Activated CD4-positive, alpha-beta memory T cell treated with anti-CD3 and anti-CD28 coated beads for 36 hours (primary cell): Measurements from ENCODE around the gene ZNF526. TPM values are rescaled to one million over a fixed set of nuclear protein-coding genes. Genes with fewer than 3 reads are reported as not detected.
"Not testable (repeated sequence)": the region's sequence is repeated elsewhere in the genome, so short reads cannot be mapped to it uniquely, and the experiment has no call there.

Experiments used
- CTCF ChIA-PET: fragments of 350-600 bp; sonication (Branson Sonifier 250); formaldehyde crosslinking; loops from one replicate; lab custom pipeline; 2021; ENCODE audit warnings: antibody characterized with exemption, inconsistent platforms; lab: Charles Lee
- POLR2A ChIA-PET: fragments of 350-600 bp; sonication (Branson Sonifier 250); formaldehyde crosslinking; loops from one replicate; lab custom pipeline; 2021; ENCODE audit warnings: antibody characterized with exemption; lab: Charles Lee
- DNase-seq: peaks from one replicate; pipeline ENCODE4 v3.0.0-alpha.2; 2020
- H3K27ac Mint-ChIP-seq: one replicate; pipeline ENCODE4 v1.8.0; 2021; ENCODE audit warnings: mixed read lengths
- H3K27me3 Mint-ChIP-seq: one replicate; pipeline ENCODE4 v1.8.0; 2021; ENCODE audit warnings: mixed read lengths
- H3K36me3 Mint-ChIP-seq: one replicate; pipeline ENCODE4 v1.8.0; 2021; ENCODE audit warnings: mixed read lengths
- H3K4me1 Mint-ChIP-seq: one replicate; pipeline ENCODE4 v1.8.0; 2021; ENCODE audit warnings: low read depth, mixed read lengths
- H3K4me3 Mint-ChIP-seq: one replicate; pipeline ENCODE4 v1.8.0; 2021; ENCODE audit warnings: mild to moderate bottlenecking, mixed read lengths
- H3K9me3 Mint-ChIP-seq: one replicate; pipeline ENCODE4 v1.8.0; 2021; ENCODE audit warnings: mixed read lengths
- intact Hi-C: fragments of 100-400 bp; cut with micrococcal nuclease; formaldehyde crosslinking; loops from one replicate; pipeline ENCODE4 v1.15.1; 2023
- total RNA-seq, 2 experiments: library from RNA; stranded (reverse); gene quantifications; one replicate each; pipeline ENCODE4 v1.2.3, GENCODE V29; 2021

ZNF526 gene
- total RNA-seq, 2 experiments from 2014 or later, result 12.3 to 14.9 TPM

DNA sequence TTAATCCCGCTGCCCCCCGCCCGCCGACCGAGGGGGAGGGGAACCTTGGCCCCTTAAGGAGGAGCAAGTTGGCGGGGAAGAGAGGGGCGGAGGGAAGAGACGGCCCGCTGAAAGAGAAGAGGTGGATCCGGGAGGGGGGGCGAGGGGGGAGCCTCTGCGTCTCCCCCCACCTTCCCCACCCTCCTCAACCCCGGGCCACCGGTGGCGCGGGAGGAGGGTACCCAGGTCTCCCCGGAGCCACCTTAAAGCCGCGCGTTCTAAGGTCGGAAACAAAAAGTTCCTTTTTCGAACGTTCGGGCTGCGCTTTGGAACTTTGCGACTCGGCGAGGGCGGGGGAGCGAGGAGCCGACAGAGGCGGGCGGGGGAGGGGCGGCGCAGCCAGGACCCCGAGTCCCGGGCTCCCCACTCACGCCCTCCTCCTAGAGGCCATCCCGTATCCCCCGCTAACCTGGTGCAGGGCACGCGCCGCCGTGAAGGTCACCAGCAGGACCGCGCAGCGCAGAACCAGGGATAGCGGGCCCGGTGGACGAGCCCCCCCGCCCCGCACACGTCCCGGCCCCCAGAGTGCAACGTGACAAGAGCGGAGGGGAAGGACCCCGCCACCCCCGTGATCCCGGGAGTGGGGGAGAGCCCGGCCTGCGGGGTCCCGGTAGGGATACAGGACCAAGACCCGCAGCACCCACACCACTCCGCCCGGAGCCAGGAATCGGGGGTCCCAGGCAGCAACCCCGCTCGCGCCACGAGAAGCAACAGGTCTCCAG lies 34.2 kb downstream of the ZNF526 start:
- peaks cover 30% of the 10 kb centered on the region for H3K4me1 Mint-ChIP-seq
- ChIA-PET CTCF (interaction anchor here (1.0 to 2.8 kb wide), 2 partner anchors 25 kb away, joined by 3 to 16 read pairs; no protein-coding TSS in a partner anchor), POLR2A (interaction anchor here (1.0 kb wide), 1 partner anchor 26 kb away, joined by 3 read pairs; no protein-coding TSS in a partner anchor)
- peak overlapping the region; percentile 79 for H3K27ac Mint-ChIP-seq
- peak overlapping the region; percentile 80 for H3K4me3 Mint-ChIP-seq
- peak; percentile 85 for DNase-seq
- no peaks in the 10 kb centered on the region for H3K9me3 Mint-ChIP-seq
- no peaks in the 10 kb centered on the region for H3K27me3 Mint-ChIP-seq
- intact Hi-C loops, result no loop called here
- H3K36me3 Mint-ChIP-seq, result peaks cover 5% of the 10 kb centered on the region

DNA sequence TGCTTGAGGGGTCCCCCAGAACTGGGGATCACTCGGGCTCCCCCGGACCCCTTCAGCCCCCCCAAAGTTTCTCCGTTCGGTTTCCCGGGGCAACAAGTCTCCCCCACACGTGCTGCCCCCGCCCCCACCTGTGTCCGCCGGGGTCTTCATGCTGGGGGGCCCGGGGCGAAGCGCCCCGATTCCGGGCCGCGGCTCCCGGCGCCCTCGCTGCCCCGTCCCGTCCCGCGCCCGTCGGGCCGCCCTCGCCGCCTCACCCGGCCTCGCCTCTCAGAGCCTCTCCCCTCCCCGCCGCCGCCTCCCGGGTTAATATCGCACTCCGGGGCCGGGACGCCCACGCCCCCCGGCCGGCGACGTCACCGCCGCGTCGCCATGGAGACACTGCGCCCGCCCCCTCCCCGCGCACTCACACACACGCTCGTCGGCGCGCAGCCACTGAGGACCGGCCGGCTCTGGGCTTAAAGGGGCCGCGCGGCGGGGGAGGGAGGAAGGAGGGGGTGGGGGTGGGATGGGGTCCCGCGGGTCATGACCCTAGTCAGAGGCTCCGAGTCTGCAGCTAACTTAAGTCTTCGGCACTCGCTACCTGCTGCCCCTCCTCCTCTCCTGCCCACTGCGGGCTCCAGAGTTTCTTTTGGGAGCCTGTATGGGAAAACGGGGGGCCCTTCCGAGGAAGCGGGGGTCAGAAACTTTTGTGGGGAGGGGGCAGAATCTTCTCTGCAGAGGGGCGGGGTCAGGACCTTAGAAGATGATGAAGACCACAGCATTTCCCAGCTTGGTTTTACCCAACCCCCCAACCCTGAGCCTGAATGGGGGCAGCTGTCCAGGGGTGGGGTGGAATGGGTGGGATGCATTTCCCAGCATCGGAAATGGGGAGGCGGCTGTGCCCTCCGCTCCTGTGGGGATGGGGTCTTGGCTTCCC lies 35.0 kb downstream of the ZNF526 start, which contains the start of gene ERF:
ERF (minus strand) TSS at position 279 of the 916 bp plus-strand sequence; CDS start at position 150, 129 bp downstream.
- peaks cover 30% of the 10 kb centered on the region for H3K4me1 Mint-ChIP-seq
- peak; percentile 95 for DNase-seq
- ChIA-PET CTCF (interaction anchor here (2.8 kb wide), 1 partner anchor 24 kb away, joined by 16 read pairs; no protein-coding TSS in a partner anchor), POLR2A (interaction anchor here (0.5 to 1.7 kb wide), 3 partner anchors 13 to 25 kb away, joined by 3 to 5 read pairs (median 4); no protein-coding TSS in a partner anchor)
- no peaks in the 10 kb centered on the region for H3K27me3 Mint-ChIP-seq
- H3K27ac Mint-ChIP-seq, result peak within 1 kb of the TSS; percentile 79
- H3K36me3 Mint-ChIP-seq, result peaks cover 5% of the 10 kb centered on the region
- intact Hi-C loops, result loop anchor here (1.0 kb wide), 3 partner anchors 11 to 28 kb away; no protein-coding TSS in a partner anchor
- H3K9me3 Mint-ChIP-seq, result no peaks in the 10 kb centered on the region
- H3K4me3 Mint-ChIP-seq, result peak within 1 kb of the TSS; percentile 80

DNA sequence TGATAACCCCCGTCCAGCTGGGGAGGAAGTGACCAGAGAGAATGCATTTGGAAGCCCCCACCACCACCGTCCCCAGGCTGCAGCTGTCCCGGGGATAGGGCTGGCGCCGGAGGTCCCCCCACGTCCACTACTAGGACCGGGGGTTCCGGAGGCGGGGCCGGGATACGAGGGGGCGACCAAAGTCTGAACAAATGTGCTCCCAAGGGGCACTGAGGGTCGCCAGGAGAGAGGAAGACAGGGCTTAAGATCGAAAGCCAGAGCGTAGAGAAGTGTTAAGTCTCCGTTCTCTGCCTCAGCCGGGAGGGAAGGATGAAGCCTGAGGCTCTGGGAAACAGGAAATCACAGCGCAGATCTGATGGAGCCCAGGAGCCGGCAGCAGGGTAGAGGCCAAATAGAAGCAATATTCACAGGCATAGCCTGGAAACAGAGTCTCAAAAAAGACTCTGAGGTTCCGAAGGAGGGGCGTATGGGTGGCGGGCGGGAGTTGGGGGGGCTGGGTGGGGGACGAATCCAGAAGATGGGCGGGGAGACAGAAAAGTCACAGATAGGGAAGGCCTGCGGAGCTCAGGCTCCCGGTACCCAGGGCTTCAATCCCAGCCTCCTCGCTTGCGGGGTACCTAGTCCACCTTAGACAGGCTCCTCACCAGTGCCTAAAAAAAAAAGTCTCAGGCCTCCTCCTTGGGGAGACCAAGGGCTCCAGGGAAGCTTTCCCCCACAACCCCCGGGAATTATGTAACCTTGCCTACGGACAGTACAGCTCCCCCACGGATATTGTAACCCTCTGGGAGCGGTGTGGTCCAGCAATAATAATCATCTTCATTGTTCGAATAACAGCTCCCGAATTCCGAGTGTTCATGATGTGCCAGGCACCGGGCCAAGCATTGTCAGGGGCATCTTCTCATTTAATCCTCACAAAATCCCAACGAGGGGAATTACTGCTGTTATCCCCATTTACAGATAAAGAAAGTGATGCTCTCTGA lies 35.9 kb downstream of the ZNF526 start:
- H3K4me3 Mint-ChIP-seq, result peak overlapping the region; percentile 80
- intact Hi-C loops, result loop anchor here (1.0 kb wide), 3 partner anchors 12 to 27 kb away; no protein-coding TSS in a partner anchor
- no peaks in the 10 kb centered on the region for H3K9me3 Mint-ChIP-seq
- DNase-seq, result peak; percentile 17
- peaks cover 5% of the 10 kb centered on the region for H3K36me3 Mint-ChIP-seq
- no peak overlapping the region for H3K27ac Mint-ChIP-seq
- ChIA-PET CTCF (interaction anchor here (0.6 to 2.8 kb wide), 2 partner anchors 23 to 36 kb away, joined by 3 to 16 read pairs; partner anchors contain the start of gene ZNF526), POLR2A (interaction anchor here (1.2 to 1.7 kb wide), 2 partner anchors 14 to 24 kb away, joined by 4 to 5 read pairs; no protein-coding TSS in a partner anchor)
- peaks cover 22% of the 10 kb centered on the region for H3K4me1 Mint-ChIP-seq
- H3K27me3 Mint-ChIP-seq, result no peaks in the 10 kb centered on the region

GRCh38 chr19:42257842-42258241 lies 37.7 kb downstream of the ZNF526 start:
- H3K9me3 Mint-ChIP-seq, result not testable (repeated sequence)
- POLR2A ChIA-PET, result interaction anchor here (0.8 kb wide), 1 partner anchor 13 kb away, joined by 3 read pairs; no protein-coding TSS in a partner anchor

GRCh38 chr19:42261763-42262162 lies 41.7 kb downstream of the ZNF526 start:
- no peaks in the 10 kb centered on the region for H3K27me3 Mint-ChIP-seq
- no peak overlapping the region for H3K27ac Mint-ChIP-seq
- intact Hi-C loops, result no loop called here
- CTCF ChIA-PET, result interaction anchor here (1.7 kb wide), 1 partner anchor 18 kb away, joined by 5 read pairs; no protein-coding TSS in a partner anchor
- H3K9me3 Mint-ChIP-seq, result no peaks in the 10 kb centered on the region
- DNase-seq, result no peak
- POLR2A ChIA-PET, result no interaction called here
- no peak overlapping the region for H3K4me3 Mint-ChIP-seq
- no peaks in the 10 kb centered on the region for H3K36me3 Mint-ChIP-seq
- peaks cover under 1% of the 10 kb centered on the region for H3K4me1 Mint-ChIP-seq

More at GRCh38 chr19:42257842-42258241, 37.7 kb downstream of the ZNF526 start:
- intact Hi-C loops, H3K36me3 Mint-ChIP-seq, H3K27ac Mint-ChIP-seq, DNase-seq, H3K4me3 Mint-ChIP-seq, H3K27me3 Mint-ChIP-seq, H3K4me1 Mint-ChIP-seq: not testable (repeated sequence)
- CTCF ChIA-PET, result interaction anchor here (2.0 kb wide), 1 partner anchor 22 kb away, joined by 9 read pairs; no protein-coding TSS in a partner anchor

- POLR2A ChIA-PET, H3K27ac Mint-ChIP-seq, DNase-seq, H3K4me3 Mint-ChIP-seq, H3K36me3 Mint-ChIP-seq, H3K9me3 Mint-ChIP-seq, H3K27me3 Mint-ChIP-seq: not testable (repeated sequence)
- peaks cover 14% of the 10 kb centered on the region for H3K4me1 Mint-ChIP-seq
- CTCF ChIA-PET, result interaction anchor here (0.7 kb wide), 1 partner anchor 134 kb away, joined by 3 read pairs; the partner anchor contains the start of gene POU2F2
- intact Hi-C loops, result loop anchor here (5.0 kb wide), 1 partner anchor 379 kb away; no protein-coding TSS in a partner anchor
Observed at GRCh38 chr19:42266105-42266504, 46.0 kb downstream of the ZNF526 start.

DNA sequence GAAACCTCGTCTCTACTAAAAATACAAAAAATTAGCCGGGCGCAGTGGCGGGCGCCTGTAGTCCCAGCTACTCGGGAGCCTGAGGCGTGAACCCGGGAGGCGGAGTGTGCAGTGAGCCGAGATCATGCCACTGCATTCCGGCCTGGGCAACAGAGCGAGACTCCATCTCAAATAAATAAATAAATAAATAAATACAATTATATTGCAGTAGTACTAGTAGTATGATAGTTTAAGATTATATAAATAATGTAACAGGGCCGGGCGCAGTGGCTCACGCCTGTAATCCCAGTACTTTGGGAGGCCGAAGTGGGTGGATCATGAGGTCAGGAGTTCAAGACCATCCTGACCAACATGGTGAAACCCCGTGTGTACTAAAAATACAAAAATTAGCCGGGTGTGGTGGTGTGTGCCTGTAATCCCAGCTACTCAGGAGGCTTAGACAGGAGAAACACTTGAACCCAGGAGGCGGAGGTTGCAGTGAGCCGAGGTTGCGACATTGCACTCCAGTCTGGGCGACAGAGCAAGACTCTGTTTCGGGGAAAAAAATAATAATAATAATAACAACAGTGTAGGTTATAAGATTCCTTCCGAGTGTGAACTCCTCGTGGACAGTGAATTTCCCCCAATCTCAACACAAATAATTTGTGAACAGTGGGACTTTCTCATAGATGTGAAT lies 47.0 kb downstream of the ZNF526 start:
- H3K4me3 Mint-ChIP-seq, H3K36me3 Mint-ChIP-seq, H3K27ac Mint-ChIP-seq, DNase-seq, H3K9me3 Mint-ChIP-seq, H3K27me3 Mint-ChIP-seq: not testable (repeated sequence)
- POLR2A ChIA-PET, result interaction anchor here (1.0 to 1.4 kb wide), 2 partner anchors 13 to 24 kb away, joined by 3 to 5 read pairs; no protein-coding TSS in a partner anchor
- CTCF ChIA-PET, result interaction anchor here (0.7 to 1.1 kb wide), 3 partner anchors 12 to 135 kb away, joined by 3 to 5 read pairs (median 3); partner anchors contain the start of gene POU2F2
- intact Hi-C loops, result loop anchor here (5.0 kb wide), 1 partner anchor 380 kb away; no protein-coding TSS in a partner anchor
- H3K4me1 Mint-ChIP-seq, result peaks cover 20% of the 10 kb centered on the region

- Mint-ChIP-seq H3K9me3 (no peaks in the 10 kb centered on the region), H3K27me3 (no peaks in the 10 kb centered on the region), H3K4me1 (peaks cover 20% of the 10 kb centered on the region), H3K27ac (no peak overlapping the region), H3K4me3 (no peak overlapping the region), H3K36me3 (peaks cover 5% of the 10 kb centered on the region)
- intact Hi-C loops, result loop anchor here (1.0 to 5.0 kb wide), 6 partner anchors 12 to 380 kb away; partner anchors contain the start of genes DEDD2, ERF and ZNF574
- DNase-seq, result no peak
- ChIA-PET CTCF (interaction anchor here (1.0 to 1.1 kb wide), 2 partner anchors 12 to 82 kb away, joined by 3 to 5 read pairs; no protein-coding TSS in a partner anchor), POLR2A (interaction anchor here (1.0 to 1.4 kb wide), 2 partner anchors 12 to 24 kb away, joined by 3 to 5 read pairs; no protein-coding TSS in a partner anchor)
Observed at GRCh38 chr19:42267644-42268141, 47.6 kb downstream of the ZNF526 start.

- peaks cover 20% of the 10 kb centered on the region for H3K4me1 Mint-ChIP-seq
- POLR2A ChIA-PET, result interaction anchor here (1.0 to 1.4 kb wide), 2 partner anchors 11 to 25 kb away, joined by 3 to 5 read pairs; no protein-coding TSS in a partner anchor
Observed at GRCh38 chr19:42268142-42268703, 48.1 kb downstream of the ZNF526 start.

More at GRCh38 chr19:42268142-42268703, 48.1 kb downstream of the ZNF526 start:
- Mint-ChIP-seq H3K36me3 (peaks cover 6% of the 10 kb centered on the region), H3K4me3 (no peak overlapping the region), H3K9me3 (no peaks in the 10 kb centered on the region), H3K27ac (no peak overlapping the region), H3K27me3 (no peaks in the 10 kb centered on the region)
- peak; percentile 99 for DNase-seq
- intact Hi-C loops, result loop anchor here (1.0 to 5.0 kb wide), 6 partner anchors 13 to 381 kb away; partner anchors contain the start of genes DEDD2, ERF and ZNF574
- CTCF ChIA-PET, result interaction anchor here (1.1 kb wide), 1 partner anchor 83 kb away, joined by 3 read pairs; no protein-coding TSS in a partner anchor
